K562 (cell line): ENCODE measurements around the gene PCID2. TPM values are rescaled to one million over a fixed set of nuclear protein-coding genes. Genes with fewer than 3 reads are reported as not detected.

ENCODE experiments used
- ATF1 ChIP-seq, 2 experiments: fragments of 450-650 bp in 1 of 2; IDR thresholded peaks; 2 replicates each; pipeline ENCODE4 v1.6.1; 2016; ENCODE audit warnings: missing compliant biosample characterization in 1 of 2, missing genetic modification characterization in 1 of 2
- CREM ChIP-seq: IDR thresholded peaks from 2 replicates; pipeline ENCODE4 v1.6.1; 2014; ENCODE audit warnings: antibody characterized with exemption, low read depth
- E2F1 ChIP-seq: sonication (generic); formaldehyde crosslinking; IDR thresholded peaks from 2 replicates; pipeline ENCODE4 v1.8.1; 2023; ENCODE audit warnings: mild to moderate bottlenecking, missing genetic modification reagents, moderate library complexity
- ETV1 ChIP-seq: fragments of 450-650 bp; conservative IDR thresholded peaks from 2 replicates; pipeline ENCODE4 v1.6.1; 2016; ENCODE audit warnings: missing genetic modification characterization, control low read depth, low read depth, missing compliant biosample characterization
- EWSR1 ChIP-seq: fragments of 450-650 bp; IDR thresholded peaks from 2 replicates; pipeline ENCODE4 v1.6.1; 2018; ENCODE audit warnings: borderline replicate concordance, mild to moderate bottlenecking, low read depth, moderate library complexity; ENCODE audit not compliant: partially characterized antibody
- IFI16 ChIP-seq: fragments of 250-450 bp; sonication (Bioruptor Pico); IDR thresholded peaks from 2 replicates; pipeline ENCODE4 v2.1.2; 2022; ENCODE audit warnings: mild to moderate bottlenecking, inconsistent platforms
- JUND ChIP-seq, 2 experiments: IDR thresholded peaks; 2 replicates in 1 of 2; 3 replicates in 1 of 2; pipeline ENCODE4 v1.6.1; 2011; ENCODE audit warnings: borderline replicate concordance in 2 of 2, low read depth in 2 of 2, low read length in 2 of 2, improper control_type of control experiment in 1 of 2, missing biosample characterization in 1 of 2, missing genetic modification characterization in 1 of 2, missing genetic modification reagents in 1 of 2
- KAT2B ChIP-seq: IDR thresholded peaks from one replicate; pipeline ENCODE4 v1.6.1; 2012; ENCODE audit warnings: low read depth, mild to moderate bottlenecking, control low read depth, inconsistent platforms, low read length, moderate library complexity
- MNT ChIP-seq, 2 experiments: fragments of 450-650 bp; conservative IDR thresholded peaks; 2 replicates each; pipeline ENCODE4 v1.6.1; 2017; ENCODE audit warnings: mild to moderate bottlenecking in 2 of 2, moderate library complexity in 2 of 2
- NBN ChIP-seq: fragments of 450-650 bp; IDR thresholded peaks from 2 replicates; pipeline ENCODE4 v1.6.1; 2016; ENCODE audit warnings: low read depth, mild to moderate bottlenecking
- NR4A1 ChIP-seq, 2 experiments: fragments of 250-450 bp in 1 of 2; fragments of 450-650 bp in 1 of 2; sonication (Bioruptor Pico) in 1 of 2; IDR thresholded peaks; 2 replicates each; pipeline versions ENCODE4 v1.4.0 to v1.6.1; 2016 to 2020; ENCODE audit warnings: mild to moderate bottlenecking in 2 of 2, missing compliant biosample characterization in 1 of 2, missing genetic modification characterization in 1 of 2, moderate library complexity in 1 of 2
- POU5F1 ChIP-seq: fragments of 150-350 bp; IDR thresholded peaks from 2 replicates; pipeline ENCODE4 v1.6.1; 2014; ENCODE audit warnings: borderline replicate concordance, low read length, low read depth, mild to moderate bottlenecking; ENCODE audit not compliant: partially characterized antibody
- RBM22 ChIP-seq: fragments of 200-400 bp; formaldehyde crosslinking; IDR thresholded peaks from 2 replicates; pipeline ENCODE4 v1.6.1; 2018; ENCODE audit warnings: low read length, low read depth; ENCODE audit not compliant: poor library complexity, severe bottlenecking
- SMAD3 ChIP-seq: fragments of 450-650 bp; formaldehyde crosslinking; conservative IDR thresholded peaks from 2 replicates; pipeline ENCODE4 v1.4.0; 2020; ENCODE audit warnings: mild to moderate bottlenecking
- SP2 ChIP-seq: IDR thresholded peaks from 2 replicates; pipeline ENCODE4 v1.6.1; 2011; ENCODE audit warnings: mild to moderate bottlenecking, low read depth, low read length, moderate library complexity; ENCODE audit not compliant: poor library complexity, severe bottlenecking; ENCODE audit errors: extremely low read depth
- TCFL5 ChIP-seq: fragments of 250-450 bp; sonication (Bioruptor Pico); conservative IDR thresholded peaks from 2 replicates; pipeline ENCODE4 v1.6.1; 2021; ENCODE audit warnings: mild to moderate bottlenecking, moderate library complexity, matching md5 sums
- TFAM ChIP-seq: fragments of 250-450 bp; sonication (Bioruptor Pico); conservative IDR thresholded peaks from 2 replicates; pipeline ENCODE4 v1.5.0; 2021; ENCODE audit warnings: mild to moderate bottlenecking, moderate library complexity
- THRAP3 ChIP-seq: fragments of 450-650 bp; IDR thresholded peaks from 2 replicates; pipeline ENCODE4 v1.6.1; 2016; ENCODE audit warnings: mild to moderate bottlenecking, inconsistent platforms, borderline replicate concordance
- USF2 ChIP-seq: sonication (generic); formaldehyde crosslinking; IDR thresholded peaks from 2 replicates; pipeline ENCODE4 v1.5.0; 2020; ENCODE audit warnings: missing genetic modification reagents
- ZBTB17 ChIP-seq: fragments of 450-650 bp; formaldehyde crosslinking; IDR thresholded peaks from 2 replicates; pipeline ENCODE4 v1.4.0; 2020; ENCODE audit warnings: mild to moderate bottlenecking
- ZC3H11A ChIP-seq: IDR thresholded peaks from 2 replicates; pipeline ENCODE4 v1.6.1; 2012; ENCODE audit warnings: low read depth, low read length, improper control_type of control experiment
- ZNF24 ChIP-seq: fragments of 450-650 bp; IDR thresholded peaks from 2 replicates; pipeline ENCODE4 v1.6.1; 2016
- ZNF668 ChIP-seq: fragments of 250-450 bp; sonication (Bioruptor Pico); IDR thresholded peaks from 2 replicates; pipeline ENCODE4 v1.8.0; 2022; ENCODE audit warnings: mild to moderate bottlenecking, inconsistent platforms
- ZNF778 ChIP-seq: fragments of 450-650 bp; formaldehyde crosslinking; IDR thresholded peaks from 2 replicates; pipeline ENCODE4 v1.4.0; 2020; ENCODE audit warnings: mild to moderate bottlenecking, moderate library complexity
- polyA plus RNA-seq, 8 experiments: library from polyadenylated mRNA; depleted of rRNA in 4 of 8; stranded (reverse) in 5 of 8; unstranded in 3 of 8; fragments of >200 nt; fragmentation: Nextera tagmentation in 2 of 8; fragmentation: Illumina TruSeq in 1 of 8; extraction: Ambion mirVana in 2 of 8; extraction: Trizol in 1 of 8; gene quantifications; 2 replicates each; pipeline versions ENCODE4 v1.2.1 to v1.2.3, GENCODE V29; 2011 to 2014; ENCODE audit warnings: inconsistent platforms in 1 of 8, missing spikeins in 1 of 8
- total RNA-seq, 7 experiments: library from RNA; depleted of rRNA in 6 of 7; stranded (reverse); fragments of >200 nt in 6 of 7; fragmentation: Illumina TruSeq in 2 of 7; extraction: Trizol in 2 of 7; gene quantifications; 2 replicates each; pipeline versions ENCODE4 v1.2.1 to v1.2.3, GENCODE V29; 2011 to 2021; ENCODE audit warnings: low replicate concordance in 1 of 7

Gene PCID2
- total and polyA plus RNA-seq, 9 of the 15 experiments (the other 6 are each of a cell fraction or from before 2014, with no cell fraction given) = 39.6 to 117 (median 59.6) TPM

GRCh38 chr13:113138792-113139551 lies 69.5 kb downstream of the PCID2 start (continued):
- TF ChIP-seq JUND (IDR thresholded peaks at IDR 0.05; ENCODE audit: borderline replicate concordance, low read depth, low read length) (no peak), JUND (tag; IDR thresholded peaks at IDR 0.05; ENCODE audit: borderline replicate concordance, low read depth, low read length) (no peak), EWSR1 (no peak), THRAP3 (no peak), ATF1 (CRISPR knock-in tag; IDR thresholded peaks at IDR 0.05) (no peak), ATF1 (tag; IDR thresholded peaks at IDR 0.05) (0 out of 2 replicates have a peak, but pooled peaks have one; percentile 17), ZNF668 (CRISPR knock-in tag) (no peak), ZBTB17 (peak; percentile 60; the same call in 1 of the 2 replicates), SMAD3 (CRISPR knock-in tag) (0 out of 2 replicates have a peak, but pooled peaks have one; percentile 38), NBN (no peak), RBM22 (no peak), TFAM (CRISPR knock-in tag) (no peak), MNT (conservative IDR thresholded peaks at IDR 0.05) (no peak), POU5F1 (no peak), ZNF778 (CRISPR knock-in tag) (no peak), CREM (no peak), ETV1 (tag) (peak; percentile 87), KAT2B (no peak), SP2 (no peak), ZNF24 (no peak), USF2 (CRISPR knock-in tag) (no peak), ZC3H11A (no peak), IFI16 (CRISPR knock-in tag) (no peak), NR4A1 (CRISPR knock-in tag; IDR thresholded peaks at IDR 0.05) (no peak), NR4A1 (tag; IDR thresholded peaks at IDR 0.05) (peak; percentile 71; the same call in 1 of the 2 replicates), E2F1 (CRISPR knock-in tag) (no peak), TCFL5 (CRISPR knock-in tag) (no peak)
